GM19395 (cell line): ENCODE measurements around the gene BCL11B.

ENCODE experiments used
- ATAC-seq: cut with Tn5 transposase; IDR thresholded peaks from one replicate; pipeline ENCODE4 v1.9.1; 2021; ENCODE audit warnings: mild to moderate bottlenecking, moderate library complexity; ENCODE audit not compliant: unreplicated experiment

Gene BCL11B

GRCh38 chr14:99268810-99269707 lies 2.9 kb downstream of the BCL11B start:
- no peak for ATAC-seq

GRCh38 chr14:99267837-99268781 lies 3.9 kb downstream of the BCL11B start:
- ATAC-seq: no peak

GRCh38 chr14:99267381-99267780 lies 4.6 kb downstream of the BCL11B start:
- no peak for ATAC-seq

- peak; percentile 79 for ATAC-seq
Measured at GRCh38 chr14:99266181-99267178, 5.5 kb downstream of the BCL11B start.

GRCh38 chr14:99265571-99265970 lies 6.4 kb downstream of the BCL11B start:
- no peak for ATAC-seq

- no peak for ATAC-seq
Measured at GRCh38 chr14:99264691-99265450, 7.1 kb downstream of the BCL11B start.

- ATAC-seq: no peak
Measured at GRCh38 chr14:99263564-99264330, 8.2 kb downstream of the BCL11B start.

GRCh38 chr14:99262977-99263448 lies 9.0 kb downstream of the BCL11B start:
- ATAC-seq: no peak

GRCh38 chr14:99261912-99262787 lies 9.8 kb downstream of the BCL11B start:
- no peak for ATAC-seq

- no peak for ATAC-seq
Measured at GRCh38 chr14:99260587-99261551, 11.1 kb downstream of the BCL11B start.

GRCh38 chr14:99260116-99260515 lies 11.9 kb downstream of the BCL11B start:
- no peak for ATAC-seq

GRCh38 chr14:99258876-99259726 lies 12.9 kb downstream of the BCL11B start:
- no peak for ATAC-seq

- ATAC-seq: no peak
Measured at GRCh38 chr14:99258341-99258861, 13.6 kb downstream of the BCL11B start.

- no peak for ATAC-seq
Measured at GRCh38 chr14:99257673-99258221, 14.2 kb downstream of the BCL11B start.

GRCh38 chr14:99257122-99257672 lies 14.8 kb downstream of the BCL11B start:
- ATAC-seq: no peak
